Prostate gland (tissue), 2 donors: ENCODE measurements around the gene PFAS. TPM values are rescaled to one million over a fixed set of nuclear protein-coding genes. Genes with fewer than 3 reads are reported as not detected.

ENCODE experiments used
- DNase-seq: peaks from one replicate; pipeline ENCODE4 v3.0.0-alpha.2; 2019; ENCODE audit warnings: low spot score
- H3K27ac ChIP-seq, 2 donors: fragments of 200-600 bp; sonication (generic); 2 replicates each; pipeline ENCODE4 v1.5.1; 2017 to 2019
- H3K27me3 ChIP-seq: fragments of 200-600 bp; sonication (generic); replicated peaks from 2 replicates; pipeline ENCODE4 v1.5.1; 2019; ENCODE audit not compliant: insufficient read depth
- H3K36me3 ChIP-seq, 2 donors: fragments of 200-600 bp; sonication (generic); 1 replicate in 1 of 2; 2 replicates in 1 of 2; pipeline versions ENCODE4 v1.5.1 to v1.8.1; 2017 to 2019
- H3K4me1 ChIP-seq: fragments of 200-600 bp; sonication (generic); replicated peaks from 2 replicates; pipeline ENCODE4 v1.5.1; 2019
- H3K4me3 ChIP-seq, 2 donors: fragments of 200-600 bp; sonication (generic); 2 replicates each; pipeline ENCODE4 v1.5.1; 2017 to 2019
- H3K9me3 ChIP-seq: fragments of 200-600 bp; sonication (generic); 2 replicates; pipeline ENCODE4 v1.5.1; 2017
- CTCF ChIP-seq, 4 experiments: fragments of 200-600 bp in 2 of 4; fragments of 450-650 bp in 2 of 4; sonication (generic) in 2 of 4; IDR thresholded peaks; 1 replicate in 3 of 4; 2 replicates in 1 of 4; pipeline ENCODE4 v1.5.1; 2016 to 2019; ENCODE audit warnings: antibody characterized with exemption in 4 of 4, mild to moderate bottlenecking in 2 of 4, moderate library complexity in 2 of 4
- POLR2A ChIP-seq: fragments of 450-650 bp; IDR thresholded peaks from one replicate; pipeline ENCODE4 v1.6.1; 2016; ENCODE audit warnings: antibody characterized with exemption, mild to moderate bottlenecking
- POLR2AphosphoS5 ChIP-seq: sonication (generic); formaldehyde crosslinking; IDR thresholded peaks from one replicate; pipeline ENCODE4 v1.6.1; 2017; ENCODE audit warnings: antibody characterized with exemption
- WGBS: methylation state at CpG from one replicate; pipeline ENCODE4 v1.1.5; 2018; 5-methylcytosine and 5-hydroxymethylcytosine counted together
- intact Hi-C: fragments of 100-400 bp; cut with DNase I; formaldehyde crosslinking; loops from one replicate; pipeline ENCODE4 v1.14.2; 2022
- total RNA-seq, 2 donors: library from RNA; depleted of rRNA; stranded (reverse); fragments of >200 nt; gene quantifications; one replicate each; pipeline ENCODE4 v1.1.0, GENCODE V29; 2016

PFAS gene
- 10 to 100 TPM; 17.0 to 29.0 TPM for total RNA-seq

- intact Hi-C loops = loop anchor here (2.0 to 5.0 kb wide), 2 partner anchors 22 to 38 kb away; partner anchors contain the start of gene RANGRF
- peak within 1 kb of the TSS; percentile 98 to 99 for H3K27ac ChIP-seq
- peak; percentile 94 for DNase-seq
Measured at GRCh38 chr17:8248751-8249607, at the start of gene PFAS. TSS of gene PFAS (plus strand) at chr17:8249289. CDS start at chr17:8253938, 4,649 bp downstream.

GRCh38 chr17:8204761-8205555 is 44.1 kb upstream of the PFAS start:
- no peak for DNase-seq
- Histone ChIP-seq H3K4me1 (no peaks in the 10 kb centered on the region), H3K27me3 (no peaks in the 10 kb centered on the region), H3K9me3 (no peaks in the 10 kb centered on the region), H3K4me3 (no peak overlapping the region), H3K36me3 (no peaks in the 10 kb centered on the region), H3K27ac (no peak overlapping the region)
- intact Hi-C loops = no loop called here
- WGBS = 85% methylated on average over 19 of the region's 19 CpGs
- TF ChIP-seq POLR2A (no peak), POLR2AphosphoS5 (no peak), CTCF (IDR thresholded peaks at IDR 0.05) (no peak)

More at GRCh38 chr17:8248751-8249607, at the start of gene PFAS:
- H3K4me1 ChIP-seq = no peaks in the 10 kb centered on the region
- H3K36me3 ChIP-seq = no peaks in the 10 kb centered on the region
- peak within 1 kb of the TSS; percentile 59 to 62 for H3K4me3 ChIP-seq
- H3K27me3 ChIP-seq = no peaks in the 10 kb centered on the region
- TF ChIP-seq CTCF (IDR thresholded peaks at IDR 0.05) (peak in 2 of 4 experiments; percentile 4 to 13), POLR2A (peak; percentile 70), POLR2AphosphoS5 (peak; percentile 96)
- no peaks in the 10 kb centered on the region for H3K9me3 ChIP-seq
- under 1% methylated on average over 52 of the region's 58 CpGs for WGBS

GRCh38 chr17:8206536-8206935 is 42.6 kb upstream of the PFAS start:
- no peaks in the 10 kb centered on the region for H3K27me3 ChIP-seq
- no peaks in the 10 kb centered on the region for H3K4me1 ChIP-seq
- 92% methylated on average over 12 of the region's 12 CpGs for WGBS
- H3K36me3 ChIP-seq = no peaks in the 10 kb centered on the region
- DNase-seq = no peak
- no peaks in the 10 kb centered on the region for H3K9me3 ChIP-seq
- intact Hi-C loops = no loop called here
- TF ChIP-seq POLR2AphosphoS5 (no peak), CTCF (IDR thresholded peaks at IDR 0.05) (no peak), POLR2A (no peak)
- no peak overlapping the region for H3K4me3 ChIP-seq
- no peak overlapping the region for H3K27ac ChIP-seq

- DNase-seq = peak; percentile 95
- intact Hi-C loops = no loop called here
- no peaks in the 10 kb centered on the region for H3K36me3 ChIP-seq
- WGBS = 3% methylated on average over 42 of the region's 46 CpGs
- H3K27ac ChIP-seq = peak within 1 kb of the TSS; percentile 81 to 83
- H3K4me1 ChIP-seq = no peaks in the 10 kb centered on the region
- peak within 1 kb of the TSS; percentile 45 to 47 for H3K4me3 ChIP-seq
- H3K9me3 ChIP-seq = no peaks in the 10 kb centered on the region
- no peaks in the 10 kb centered on the region for H3K27me3 ChIP-seq
- peak; percentile 23 for TF ChIP-seq POLR2A
- no peak for TF ChIP-seq CTCF (IDR thresholded peaks at IDR 0.05)
- TF ChIP-seq POLR2AphosphoS5 = peak; percentile 92
Measured at GRCh38 chr17:8209907-8210760, 39.0 kb upstream of the PFAS start, which contains the start of gene AURKB. TSS of gene AURKB (minus strand) at chr17:8210575. CDS start at chr17:8210224, 351 bp downstream.
